Mesenchymal stem cell (in vitro differentiated cells and primary cell): ENCODE results near the gene PTPRN2.

ENCODE experiments used
- DNase-seq: peaks from one replicate; pipeline ENCODE4 v3.0.0-alpha.2; 2013
- H2AFZ ChIP-seq: one replicate; pipeline ENCODE4 v1.6.1; 2013; ENCODE audit warnings: low read depth, mild to moderate bottlenecking, control low read depth, inconsistent platforms, low read length, moderate library complexity
- H2AK5ac ChIP-seq: 2 replicates; pipeline ENCODE4 v1.6.1; 2013; ENCODE audit warnings: low read length, moderate library complexity, mild to moderate bottlenecking, inconsistent platforms; ENCODE audit not compliant: severe bottlenecking
- H2BK120ac ChIP-seq: one replicate; pipeline ENCODE4 v1.6.1; 2013; ENCODE audit warnings: low read depth, mild to moderate bottlenecking, inconsistent platforms, low read length, moderate library complexity
- H2BK12ac ChIP-seq, 2 experiments: one replicate each; pipeline ENCODE4 v1.6.1; 2013; ENCODE audit warnings: inconsistent platforms in 2 of 2, low read length in 2 of 2, mild to moderate bottlenecking in 2 of 2, moderate library complexity in 2 of 2, control low read depth in 1 of 2
- H2BK15ac ChIP-seq: one replicate; pipeline ENCODE4 v1.6.1; 2013; ENCODE audit warnings: mild to moderate bottlenecking, low read depth, inconsistent platforms; ENCODE audit not compliant: poor library complexity, severe bottlenecking
- H2BK5ac ChIP-seq: 2 replicates; pipeline ENCODE4 v1.6.1; 2013; ENCODE audit warnings: low read depth, mild to moderate bottlenecking, low read length, control low read depth, inconsistent platforms; ENCODE audit not compliant: poor library complexity, severe bottlenecking
- H3K14ac ChIP-seq, 2 experiments: one replicate each; pipeline ENCODE4 v1.6.1; 2013; ENCODE audit warnings: inconsistent platforms in 2 of 2, low read length in 2 of 2, control low read depth in 1 of 2, mild to moderate bottlenecking in 1 of 2, moderate library complexity in 1 of 2
- H3K18ac ChIP-seq, 2 experiments: one replicate each; pipeline ENCODE4 v1.6.1; 2013; ENCODE audit warnings: inconsistent platforms in 2 of 2, low read length in 2 of 2, control low read depth in 1 of 2, low read depth in 1 of 2, mild to moderate bottlenecking in 1 of 2
- H3K23ac ChIP-seq, 2 experiments: one replicate each; pipeline ENCODE4 v1.6.1; 2013; ENCODE audit warnings: inconsistent platforms in 2 of 2, low read length in 2 of 2, mild to moderate bottlenecking in 2 of 2, moderate library complexity in 2 of 2, control low read depth in 1 of 2
- H3K27ac ChIP-seq: 2 replicates; pipeline ENCODE4 v1.5.1; 2013; ENCODE audit warnings: mild to moderate bottlenecking, moderate library complexity, low read length, control low read depth, inconsistent platforms; ENCODE audit not compliant: poor library complexity, severe bottlenecking
- H3K27me3 ChIP-seq, 2 experiments: 2 replicates each; pipeline versions ENCODE4 v1.6.1 to v1.7.0; 2013; ENCODE audit warnings: low read length in 2 of 2, mild to moderate bottlenecking in 2 of 2, moderate library complexity in 2 of 2, control low read depth in 1 of 2, inconsistent platforms in 1 of 2; ENCODE audit not compliant: control insufficient read depth in 1 of 2, insufficient read depth in 1 of 2
- H3K36me3 ChIP-seq, 2 experiments: 2 replicates each; pipeline versions ENCODE4 v1.6.1 to v1.7.0; 2013; ENCODE audit warnings: low read length in 2 of 2, control low read depth in 1 of 2, inconsistent platforms in 1 of 2, low read depth in 1 of 2, mild to moderate bottlenecking in 1 of 2; ENCODE audit not compliant: insufficient read depth in 2 of 2, control insufficient read depth in 1 of 2
- H3K4ac ChIP-seq, 2 experiments: one replicate each; pipeline ENCODE4 v1.6.1; 2013; ENCODE audit warnings: inconsistent platforms in 2 of 2, low read length in 2 of 2, mild to moderate bottlenecking in 2 of 2, moderate library complexity in 2 of 2, control low read depth in 1 of 2, low read depth in 1 of 2
- H3K4me1 ChIP-seq: 2 replicates; pipeline ENCODE4 v1.6.1; 2013; ENCODE audit warnings: low read depth, low read length, control low read depth; ENCODE audit not compliant: control insufficient read depth, insufficient read depth
- H3K4me2 ChIP-seq: 2 replicates; pipeline ENCODE4 v1.6.1; 2013; ENCODE audit warnings: low read length, mild to moderate bottlenecking, inconsistent platforms; ENCODE audit not compliant: poor library complexity, severe bottlenecking
- H3K4me3 ChIP-seq, 2 experiments: 2 replicates each; pipeline versions ENCODE4 v1.5.1 to v1.7.0; 2013; ENCODE audit warnings: low read length in 2 of 2, mild to moderate bottlenecking in 2 of 2, control low read depth in 1 of 2, low read depth in 1 of 2; ENCODE audit not compliant: insufficient read depth in 1 of 2
- H3K79me1 ChIP-seq: replicated peaks from 2 replicates; pipeline ENCODE4 v1.6.1; 2013; ENCODE audit warnings: mild to moderate bottlenecking, control low read depth, low read length, inconsistent platforms; ENCODE audit not compliant: poor library complexity, severe bottlenecking
- H3K9ac ChIP-seq: 2 replicates; pipeline ENCODE4 v1.7.0; 2013; ENCODE audit warnings: mild to moderate bottlenecking, low read length, moderate library complexity
- H3K9me3 ChIP-seq: 2 replicates; pipeline ENCODE4 v1.7.0; 2013; ENCODE audit warnings: mild to moderate bottlenecking, low read length; ENCODE audit not compliant: control insufficient read depth
- H4K8ac ChIP-seq: one replicate; pipeline ENCODE4 v1.6.1; 2013; ENCODE audit warnings: inconsistent platforms, mild to moderate bottlenecking, low read length, moderate library complexity
- H4K91ac ChIP-seq: one replicate; pipeline ENCODE4 v1.6.1; 2013; ENCODE audit warnings: mild to moderate bottlenecking, low read length, inconsistent platforms
- WGBS: methylation state at CpG from one replicate; pipeline ENCODE4 v1.1.7; 2013; ENCODE audit warnings: mixed read lengths; 5-methylcytosine and 5-hydroxymethylcytosine counted together

Gene PTPRN2

GRCh38 chr7:157638563-157638962 lies 949.1 kb downstream of the PTPRN2 start:
- Histone ChIP-seq H3K14ac (no peak overlapping the region), H3K4me2 (no peak overlapping the region), H4K91ac (no peak overlapping the region), H3K23ac (no peak overlapping the region), H3K79me1 (no peaks in the 10 kb centered on the region), H2AFZ (no peak overlapping the region), H3K27ac (no peak overlapping the region), H2AK5ac (no peak overlapping the region), H2BK12ac (no peak overlapping the region), H3K36me3 (no peaks in the 10 kb centered on the region), H3K18ac (no peak overlapping the region), H3K9ac (no peak overlapping the region), H2BK120ac (no peak overlapping the region), H3K27me3 (no peaks in the 10 kb centered on the region), H3K4ac (no peak overlapping the region), H3K4me3 (no peak overlapping the region), H2BK15ac (no peak overlapping the region), H3K9me3 (peaks cover 33% of the 10 kb centered on the region), H3K4me1 (no peaks in the 10 kb centered on the region), H4K8ac (no peak overlapping the region), H2BK5ac (no peak overlapping the region)
- DNase-seq, result no peak
- 81% methylated on average over 8 of the region's 8 CpGs for WGBS

DNA sequence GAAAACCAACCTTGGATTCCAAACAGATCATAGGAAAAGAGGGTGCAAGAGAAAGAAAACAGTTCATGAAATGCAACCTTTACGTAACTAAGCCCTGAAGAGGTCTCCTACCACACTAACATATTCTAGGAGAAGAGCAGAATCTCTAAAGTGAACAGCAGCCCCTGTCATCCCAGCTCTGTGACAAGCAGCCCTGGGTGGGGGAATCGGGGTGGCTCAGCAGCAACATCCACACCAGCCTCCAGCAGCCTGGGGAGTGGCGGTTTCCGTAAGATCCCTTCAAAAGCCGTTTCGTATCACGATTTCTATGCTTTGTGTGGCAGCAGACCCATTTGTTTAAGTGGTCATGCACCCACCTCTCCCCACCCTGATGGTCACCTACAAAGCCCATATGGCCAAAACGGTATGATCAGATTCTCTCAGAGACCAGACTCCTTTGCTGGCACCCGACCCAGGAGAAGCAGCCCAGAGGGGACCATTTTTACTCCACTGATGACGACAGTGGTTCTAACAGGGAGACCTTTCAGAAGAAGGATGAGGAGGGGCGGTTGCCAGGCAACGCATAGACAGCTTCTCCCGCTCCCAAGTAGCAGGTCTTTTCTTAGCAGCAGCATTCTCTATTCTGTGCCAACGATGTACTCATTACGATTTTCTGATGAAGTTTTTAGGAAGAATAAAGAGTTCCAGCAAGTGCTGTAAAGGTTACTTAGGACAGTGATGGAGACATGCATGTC lies 950.2 kb downstream of the PTPRN2 start:
- Histone ChIP-seq H2AFZ (no peak overlapping the region), H3K27ac (no peak overlapping the region), H2BK5ac (no peak overlapping the region), H2BK12ac (no peak overlapping the region), H3K9me3 (peaks cover 33% of the 10 kb centered on the region), H3K36me3 (no peaks in the 10 kb centered on the region), H3K18ac (no peak overlapping the region), H3K14ac (no peak overlapping the region), H3K4me1 (no peaks in the 10 kb centered on the region), H2BK120ac (no peak overlapping the region), H3K4ac (no peak overlapping the region), H4K8ac (no peak overlapping the region), H3K79me1 (no peaks in the 10 kb centered on the region), H2BK15ac (no peak overlapping the region), H3K4me2 (no peak overlapping the region), H2AK5ac (no peak overlapping the region), H4K91ac (no peak overlapping the region), H3K9ac (no peak overlapping the region), H3K23ac (no peak overlapping the region), H3K4me3 (no peak overlapping the region), H3K27me3 (no peaks in the 10 kb centered on the region)
- WGBS, result 84% methylated on average over 15 of the region's 15 CpGs
- DNase-seq, result no peak

DNA sequence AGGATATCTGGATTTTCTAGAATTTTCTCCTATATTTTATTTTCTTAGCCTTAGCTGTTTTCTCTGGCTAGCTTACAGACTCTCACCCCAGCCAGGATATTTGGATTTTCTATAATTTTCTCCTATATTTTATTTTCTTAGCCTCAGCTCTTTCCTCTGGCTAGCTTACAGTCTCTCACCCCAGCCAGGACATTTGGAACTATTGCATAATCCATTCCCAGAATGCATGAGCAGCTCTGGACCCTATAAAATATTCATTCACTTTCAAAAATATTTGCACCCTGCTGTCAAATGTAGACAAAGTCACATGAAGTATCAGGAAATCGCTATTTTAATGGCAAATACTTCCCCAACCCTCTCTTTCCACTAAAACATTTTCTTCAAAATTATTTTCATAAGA lies 952.0 kb downstream of the PTPRN2 start:
- WGBS, result 33% methylated on average over 1 of the region's 1 CpG
- Histone ChIP-seq H3K27me3 (no peaks in the 10 kb centered on the region), H2BK120ac (no peak overlapping the region), H2BK15ac (no peak overlapping the region), H3K27ac (no peak overlapping the region), H3K79me1 (no peaks in the 10 kb centered on the region), H3K23ac (no peak overlapping the region), H2BK5ac (no peak overlapping the region), H3K14ac (no peak overlapping the region), H3K4me3 (no peak overlapping the region), H3K18ac (no peak overlapping the region), H2AFZ (no peak overlapping the region), H3K9me3 (peaks cover 19% of the 10 kb centered on the region), H4K91ac (no peak overlapping the region), H2BK12ac (no peak overlapping the region), H3K4me1 (no peaks in the 10 kb centered on the region), H2AK5ac (no peak overlapping the region), H3K9ac (no peak overlapping the region), H3K4me2 (no peak overlapping the region), H4K8ac (no peak overlapping the region), H3K36me3 (no peaks in the 10 kb centered on the region), H3K4ac (no peak overlapping the region)
- DNase-seq, result no peak

- Histone ChIP-seq H3K79me1 (no peaks in the 10 kb centered on the region), H3K23ac (no peak overlapping the region), H2AK5ac (no peak overlapping the region), H2BK12ac (no peak overlapping the region), H3K9me3 (peaks cover 15% of the 10 kb centered on the region), H2BK5ac (no peak overlapping the region), H4K8ac (no peak overlapping the region), H3K27me3 (no peaks in the 10 kb centered on the region), H3K4me1 (no peaks in the 10 kb centered on the region), H2BK15ac (no peak overlapping the region), H3K18ac (no peak overlapping the region), H4K91ac (no peak overlapping the region), H3K14ac (no peak overlapping the region), H3K36me3 (no peaks in the 10 kb centered on the region), H3K4me3 (no peak overlapping the region), H3K9ac (no peak overlapping the region), H3K4me2 (no peak overlapping the region), H2BK120ac (no peak overlapping the region), H3K4ac (no peak overlapping the region), H2AFZ (no peak overlapping the region), H3K27ac (no peak overlapping the region)
- no peak for DNase-seq
- WGBS, result 45% methylated on average over 3 of the region's 6 CpGs
Measured at GRCh38 chr7:157635148-157635500, 952.5 kb downstream of the PTPRN2 start.
